Neural cell (in vitro differentiated cells): ENCODE measurements around the gene F7. TPM values are rescaled to one million over a fixed set of nuclear protein-coding genes. Genes with fewer than 3 reads are reported as not detected.

Experiments
- H2AFZ ChIP-seq: fragments of 200-600, 300-800 bp; sonication (generic), shearing (Covaris generic); 2 replicates; pipeline ENCODE4 v1.6.0; 2014; ENCODE audit warnings: low read depth, mild to moderate bottlenecking, antibody characterized with exemption, low read length, moderate library complexity
- H3F3A ChIP-seq: fragments of 200-600 bp; shearing (Covaris generic); 2 replicates; pipeline ENCODE4 v1.6.1; 2016; ENCODE audit warnings: mild to moderate bottlenecking, moderate library complexity, mixed read lengths, antibody characterized with exemption, low read length; ENCODE audit not compliant: insufficient read depth, poor library complexity, severe bottlenecking
- H3K27ac ChIP-seq: fragments of 200-600, 300-800 bp; sonication (generic), shearing (Covaris generic); 2 replicates; pipeline ENCODE4 v1.5.1; 2014; ENCODE audit warnings: mild to moderate bottlenecking, low read length, moderate library complexity
- H3K27me3 ChIP-seq: fragments of 300-800, 200-600 bp; sonication (generic), shearing (Covaris generic); 2 replicates; pipeline ENCODE4 v1.6.0; 2014; ENCODE audit warnings: mild to moderate bottlenecking, low read depth, low read length, moderate library complexity; ENCODE audit not compliant: insufficient read depth
- H3K36me3 ChIP-seq: fragments of 300-800, 200-600 bp; sonication (generic), shearing (Covaris generic); 2 replicates; pipeline ENCODE4 v1.5.1; 2014; ENCODE audit warnings: mild to moderate bottlenecking, antibody characterized with exemption, low read length, moderate library complexity; ENCODE audit not compliant: insufficient read depth
- H3K4me2 ChIP-seq: fragments of 300-800, 200-600 bp; sonication (generic), shearing (Covaris generic); 2 replicates; pipeline ENCODE4 v1.6.0; 2014; ENCODE audit warnings: mild to moderate bottlenecking, low read length
- H3K4me3 ChIP-seq: fragments of 300-800, 200-600 bp; sonication (generic), shearing (Covaris generic); 2 replicates; pipeline ENCODE4 v1.5.1; 2014; ENCODE audit warnings: mild to moderate bottlenecking, low read length, moderate library complexity
- H3K79me2 ChIP-seq: fragments of 200-600 bp; shearing (Covaris generic); replicated peaks from 2 replicates; pipeline ENCODE4 v1.6.0; 2014; ENCODE audit warnings: mild to moderate bottlenecking, low read length, moderate library complexity; ENCODE audit not compliant: insufficient read depth
- H3K9ac ChIP-seq: fragments of 300-800, 200-600 bp; sonication (generic), shearing (Covaris generic); 2 replicates; pipeline ENCODE4 v1.6.1; 2016; ENCODE audit warnings: mild to moderate bottlenecking, low read length, mixed read lengths
- H3K9me2 ChIP-seq: fragments of 200-600 bp; shearing (Covaris generic); 2 replicates; pipeline ENCODE4 v1.6.1; 2016; ENCODE audit warnings: mild to moderate bottlenecking, low read length, mixed read lengths; ENCODE audit not compliant: insufficient read depth
- H3K9me3 ChIP-seq: fragments of 200-600, 300-800 bp; sonication (generic), shearing (Covaris generic); 2 replicates; pipeline ENCODE4 v1.6.1; 2016; ENCODE audit warnings: mild to moderate bottlenecking, mixed run types, low read length, moderate library complexity, mixed read lengths
- H4K20me1 ChIP-seq: fragments of 200-600 bp; shearing (Covaris generic); 2 replicates; pipeline ENCODE4 v1.6.1; 2016; ENCODE audit warnings: mild to moderate bottlenecking, mixed run types; ENCODE audit not compliant: insufficient read depth
- CTCF ChIP-seq: fragments of 450-650 bp; IDR thresholded peaks from 2 replicates; pipeline ENCODE4 v1.5.1; 2014; ENCODE audit warnings: antibody characterized with exemption, mild to moderate bottlenecking, moderate library complexity; ENCODE audit not compliant: poor library complexity, severe bottlenecking
- EP300 ChIP-seq: fragments of 450-650 bp; conservative IDR thresholded peaks from 2 replicates; pipeline ENCODE4 v1.6.1; 2014; ENCODE audit warnings: antibody characterized with exemption, mild to moderate bottlenecking, moderate library complexity; ENCODE audit not compliant: poor library complexity, severe bottlenecking
- EZH2 ChIP-seq: fragments of 200-600, 300-800 bp; shearing (Covaris generic), sonication (generic); IDR thresholded peaks from 2 replicates; pipeline ENCODE4 v1.6.1; 2014; ENCODE audit warnings: antibody characterized with exemption, low read length, borderline replicate concordance, mild to moderate bottlenecking; ENCODE audit not compliant: insufficient read depth, poor library complexity, severe bottlenecking
- MXI1 ChIP-seq: fragments of 450-650 bp; conservative IDR thresholded peaks from 2 replicates; pipeline ENCODE4 v1.6.1; 2014; ENCODE audit warnings: antibody characterized with exemption, mild to moderate bottlenecking; ENCODE audit not compliant: poor library complexity, severe bottlenecking
- POLR2AphosphoS5 ChIP-seq: IDR thresholded peaks from 2 replicates; pipeline ENCODE4 v1.6.1; 2012
- RAD21 ChIP-seq: fragments of 450-650 bp; conservative IDR thresholded peaks from 2 replicates; pipeline ENCODE4 v1.6.1; 2014; ENCODE audit warnings: antibody characterized with exemption, mild to moderate bottlenecking, moderate library complexity
- REST ChIP-seq: IDR thresholded peaks from 2 replicates; pipeline ENCODE4 v1.6.1; 2012; ENCODE audit warnings: borderline replicate concordance
- SMC3 ChIP-seq: fragments of 450-650 bp; conservative IDR thresholded peaks from 2 replicates; pipeline ENCODE4 v1.6.1; 2014; ENCODE audit warnings: antibody characterized with exemption, mild to moderate bottlenecking, moderate library complexity; ENCODE audit not compliant: poor library complexity
- TAF1 ChIP-seq: IDR thresholded peaks from 2 replicates; pipeline ENCODE4 v1.6.1; 2012; ENCODE audit warnings: low read depth
- polyA plus RNA-seq: library from polyadenylated mRNA; depleted of rRNA; stranded (reverse); fragments of >200 nt; gene quantifications from 2 replicates; pipeline ENCODE4 v1.2.3, GENCODE V29; 2014

F7 gene
- polyA plus RNA-seq, 1 donor from 2014 or later: 0.32 TPM

- TF ChIP-seq CTCF: no peak
- no peak for TF ChIP-seq SMC3
- TF ChIP-seq EZH2: no peak
- TF ChIP-seq REST: no peak
- TF ChIP-seq TAF1: no peak
- H3K79me2 ChIP-seq: no peaks in the 10 kb centered on the region
- no peak within 1 kb of the TSS for H3K9ac ChIP-seq
- no peaks in the 10 kb centered on the region for H3K9me2 ChIP-seq
- H2AFZ ChIP-seq: no peak within 1 kb of the TSS
- H3K9me3 ChIP-seq: no peaks in the 10 kb centered on the region
- no peaks in the 10 kb centered on the region for H3K36me3 ChIP-seq
- peaks cover 4% of the 10 kb centered on the region for H3K27me3 ChIP-seq
- H3K27ac ChIP-seq: no peak within 1 kb of the TSS
- no peak within 1 kb of the TSS for H3K4me3 ChIP-seq
- no peak within 1 kb of the TSS for H3K4me2 ChIP-seq
- H3F3A ChIP-seq: no peaks in the 10 kb centered on the region
- H4K20me1 ChIP-seq: no peaks in the 10 kb centered on the region
Observed at GRCh38 chr13:113157929-113158747, 52.5 kb downstream of the F7 start, which contains the start of gene PROZ. Gene PROZ (plus strand): TSS chr13:113158648. CDS start chr13:113158661, 13 bp downstream.

GRCh38 chr13:113158946-113159345 lies 53.4 kb downstream of the F7 start:
- Histone ChIP-seq H4K20me1 (no peaks in the 10 kb centered on the region), H3K79me2 (no peaks in the 10 kb centered on the region), H3K9me2 (no peaks in the 10 kb centered on the region), H3K9me3 (no peaks in the 10 kb centered on the region), H3K27ac (no peak overlapping the region), H3K36me3 (no peaks in the 10 kb centered on the region), H3F3A (no peaks in the 10 kb centered on the region), H3K4me3 (no peak overlapping the region), H3K4me2 (no peak overlapping the region), H3K27me3 (no peaks in the 10 kb centered on the region), H2AFZ (no peak overlapping the region), H3K9ac (no peak overlapping the region)
- TF ChIP-seq POLR2AphosphoS5 (no peak), RAD21 (no peak), TAF1 (no peak), MXI1 (no peak), EZH2 (no peak), REST (no peak), CTCF (no peak), EP300 (no peak), SMC3 (no peak)
